Activated CD4-positive, alpha-beta T cell treated with anti-CD3 and anti-CD28 coated beads for 1 hour (primary cell): ENCODE data around the gene ALKAL2.
"Not testable (repeated sequence)": the region's sequence is repeated elsewhere in the genome, so short reads cannot be mapped to it uniquely, and the experiment has no call there.

Source experiments
- DNase-seq: peaks from one replicate; pipeline ENCODE4 v3.0.0-alpha.2; 2020

Gene ALKAL2, protein sequence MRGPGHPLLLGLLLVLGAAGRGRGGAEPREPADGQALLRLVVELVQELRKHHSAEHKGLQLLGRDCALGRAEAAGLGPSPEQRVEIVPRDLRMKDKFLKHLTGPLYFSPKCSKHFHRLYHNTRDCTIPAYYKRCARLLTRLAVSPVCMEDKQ

GRCh38 chr2:287911-288757, at the start of gene ALKAL2:
Gene ALKAL2, minus strand, starts transcription at chr2:288091. Its CDS starts 256 bp downstream, at chr2:287835.
- DNase-seq: no peak

DNA sequence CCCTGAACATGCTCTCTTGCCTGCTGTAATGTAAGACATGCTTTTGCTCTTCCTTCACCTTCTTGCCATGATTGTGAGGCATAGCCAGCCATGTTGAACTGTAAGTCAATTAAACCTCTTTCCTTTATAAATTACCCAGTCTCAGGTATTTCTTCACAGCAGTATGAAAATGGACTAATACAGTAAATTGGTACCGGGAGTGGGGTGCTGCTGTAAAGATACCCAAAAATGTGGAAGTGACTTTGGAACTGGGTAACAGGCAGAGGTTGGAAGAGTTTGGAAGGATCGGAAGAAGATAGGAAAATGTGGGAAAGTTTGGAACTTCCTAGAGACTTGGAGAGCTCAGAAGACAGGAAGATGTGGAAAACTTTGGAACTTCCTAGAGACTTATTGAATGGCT, 49.1 kb upstream of the ALKAL2 start:
- not testable (repeated sequence) for DNase-seq

- no peak for DNase-seq
Measured at GRCh38 chr2:336360-336759, 48.5 kb upstream of the ALKAL2 start.

DNA sequence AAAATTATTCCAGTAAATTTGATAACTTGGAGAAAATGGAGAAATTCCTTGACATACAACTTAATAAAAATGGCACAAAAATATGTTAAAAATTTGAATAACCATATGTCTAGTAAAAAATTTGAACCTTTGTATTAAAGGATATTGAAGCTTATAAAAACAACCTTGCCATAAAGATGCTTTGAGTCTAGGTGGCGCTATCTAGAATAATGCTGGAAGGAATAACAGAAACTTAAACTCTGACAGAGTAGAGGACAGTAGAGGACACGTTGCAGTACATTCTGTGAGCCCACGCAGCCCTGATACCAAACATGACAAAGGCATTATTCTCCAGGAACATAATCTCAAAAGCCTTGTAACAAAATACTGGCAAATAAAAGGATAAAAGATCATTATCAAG, 44.7 kb upstream of the ALKAL2 start:
- DNase-seq: no peak

DNA sequence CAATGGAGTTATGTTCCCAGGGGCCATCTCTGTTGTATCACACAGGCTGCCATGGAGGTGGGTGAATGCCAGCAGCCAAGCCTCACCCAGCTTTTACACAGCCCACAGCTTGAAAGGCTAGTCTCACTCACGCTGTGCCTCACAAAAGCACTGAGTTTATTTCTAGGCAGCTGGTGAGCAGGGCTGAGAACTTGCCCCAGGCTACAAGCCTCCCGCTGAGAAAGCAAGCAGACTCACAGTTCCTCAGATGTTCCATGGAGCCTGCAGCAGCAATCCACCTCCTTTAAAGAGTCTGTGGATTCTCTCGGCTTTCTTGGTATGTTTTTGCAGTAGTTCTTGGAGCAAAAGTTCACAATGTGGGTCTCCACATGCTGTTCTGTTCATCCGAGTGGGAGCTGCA, 40.9 kb upstream of the ALKAL2 start:
- DNase-seq: no peak

DNA sequence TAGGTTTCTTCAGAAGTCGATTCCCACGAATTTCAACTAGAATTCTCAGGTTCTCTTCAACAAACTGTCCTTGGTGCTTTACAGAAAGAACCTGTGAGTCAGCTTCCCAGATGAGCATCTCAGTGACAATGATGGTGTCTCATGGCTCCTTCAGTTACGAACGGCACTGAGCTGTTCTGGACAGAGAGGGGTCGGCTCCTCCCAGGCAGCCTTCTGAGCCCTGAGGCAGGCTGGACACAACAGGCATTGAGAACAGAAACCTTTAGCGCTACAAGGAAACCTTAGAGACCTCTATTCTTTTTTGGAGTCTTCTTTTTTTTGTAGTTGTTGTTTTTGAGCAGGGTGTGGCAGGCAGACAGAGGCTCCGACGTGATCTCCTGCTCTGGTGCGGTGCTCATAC, 35.1 kb upstream of the ALKAL2 start:
- no peak for DNase-seq

DNA sequence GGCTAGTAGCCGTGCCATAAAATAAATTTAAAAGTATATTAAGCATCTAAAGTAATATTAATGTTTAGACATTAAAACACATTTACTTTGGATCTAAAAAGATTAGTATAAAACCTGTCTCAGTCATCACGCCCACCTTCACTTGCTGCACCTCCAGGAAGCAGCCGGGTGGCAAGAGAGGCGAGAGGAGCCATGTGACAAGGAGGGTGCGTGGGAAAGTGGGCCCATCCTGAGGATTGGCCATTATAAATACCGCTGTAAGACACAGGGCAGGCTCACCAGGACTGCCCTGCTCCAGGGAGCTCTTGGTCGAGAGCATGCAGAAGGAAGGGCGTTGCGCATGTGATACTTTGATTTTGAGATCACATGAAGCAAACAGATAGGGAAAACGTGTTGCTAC, 34.4 kb upstream of the ALKAL2 start:
- no peak for DNase-seq

- no peak for DNase-seq
Measured at GRCh38 chr2:320561-320960, 32.7 kb upstream of the ALKAL2 start.

- no peak for DNase-seq
Measured at GRCh38 chr2:319059-319600, 31.2 kb upstream of the ALKAL2 start.

- DNase-seq: no peak
Measured at GRCh38 chr2:317501-318424, 29.9 kb upstream of the ALKAL2 start.

DNA sequence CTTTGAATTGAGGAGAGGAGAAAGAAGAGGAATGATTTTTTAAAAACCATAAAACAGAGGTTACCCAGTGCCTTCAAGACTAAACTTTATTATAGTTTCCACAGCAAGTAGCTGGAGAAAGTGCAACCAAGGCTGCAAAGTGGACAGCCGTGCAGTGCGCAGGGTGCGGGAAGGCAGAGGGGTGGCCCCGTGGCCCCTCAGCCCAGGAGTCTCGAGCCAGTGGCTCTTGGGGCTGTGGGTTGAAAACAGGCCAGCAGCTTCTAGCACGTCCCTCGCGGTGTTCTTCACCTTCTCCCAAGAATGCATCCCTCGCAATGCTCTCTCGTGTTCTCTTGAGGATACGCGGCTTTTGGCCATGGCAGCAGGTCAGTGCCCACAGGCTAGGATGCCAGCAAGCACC, 28.5 kb upstream of the ALKAL2 start:
- DNase-seq: no peak

GRCh38 chr2:315925-316324, 28.0 kb upstream of the ALKAL2 start:
- DNase-seq: not testable (repeated sequence)

DNA sequence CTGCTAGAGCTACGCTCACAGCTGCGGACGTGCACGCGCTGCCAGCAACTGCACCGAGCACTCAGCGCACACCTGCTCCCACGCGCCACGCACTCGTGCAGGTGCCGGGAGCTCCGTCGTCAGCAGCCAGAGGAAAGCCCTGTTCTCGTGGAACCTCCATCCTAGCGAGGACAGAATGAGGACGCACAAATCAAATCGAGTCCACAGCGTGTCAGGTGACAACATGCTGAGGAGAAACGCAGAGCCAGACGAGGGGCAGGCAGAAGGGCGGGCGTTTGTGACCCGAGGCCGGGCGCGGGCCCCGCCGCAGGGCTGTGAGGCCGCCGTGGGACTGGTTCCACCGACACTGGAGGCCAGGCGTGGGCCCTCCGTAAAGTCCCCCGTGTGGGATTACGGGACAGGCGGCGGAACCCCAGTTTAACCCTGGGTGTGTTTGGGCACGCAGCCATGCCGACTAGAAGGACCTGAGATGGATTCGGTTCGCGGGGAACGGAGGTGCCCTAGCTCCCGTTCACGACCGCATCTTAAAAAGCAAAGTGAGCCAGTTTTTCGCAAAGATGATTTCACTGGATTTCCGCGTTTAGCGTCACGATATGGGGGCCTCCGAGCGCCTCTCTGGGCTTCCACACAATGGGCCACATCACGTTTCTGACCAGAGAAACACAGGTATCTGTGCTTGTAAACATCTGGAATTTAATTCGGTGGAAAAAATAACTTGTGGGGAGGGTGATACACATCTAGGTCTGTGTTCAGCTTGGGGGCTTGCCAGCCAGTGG, 26.9 kb upstream of the ALKAL2 start:
- no peak for DNase-seq

DNA sequence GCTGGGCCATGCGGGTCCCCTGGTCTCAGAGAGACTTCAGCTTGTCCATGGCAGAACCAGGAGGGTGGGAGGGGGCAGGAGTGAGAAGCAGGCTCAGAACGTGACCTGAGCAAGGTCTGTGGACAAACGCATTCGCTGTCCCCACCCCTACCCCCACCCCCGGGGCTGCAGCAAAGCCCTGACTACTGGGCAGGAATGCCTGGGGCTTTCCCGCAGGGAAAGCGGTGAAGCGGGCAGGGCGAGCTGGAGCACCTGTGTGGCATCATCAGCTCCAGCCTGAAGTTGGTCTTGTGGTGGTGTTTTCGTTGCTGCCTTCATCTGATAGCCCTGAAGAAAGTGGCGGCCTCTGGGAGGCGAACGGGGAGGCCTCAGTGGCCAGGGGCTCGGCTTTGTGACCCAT, 26.1 kb upstream of the ALKAL2 start:
- DNase-seq: no peak

- DNase-seq: no peak
Measured at GRCh38 chr2:310994-311393, 23.1 kb upstream of the ALKAL2 start.

- DNase-seq: no peak
Measured at GRCh38 chr2:309954-310510, 22.1 kb upstream of the ALKAL2 start.

- DNase-seq: no peak
Measured at GRCh38 chr2:309148-309953, 21.5 kb upstream of the ALKAL2 start.

GRCh38 chr2:305366-305765, 17.5 kb upstream of the ALKAL2 start:
- DNase-seq: no peak

- no peak for DNase-seq
Measured at GRCh38 chr2:296354-296753, 8.5 kb upstream of the ALKAL2 start.

DNA sequence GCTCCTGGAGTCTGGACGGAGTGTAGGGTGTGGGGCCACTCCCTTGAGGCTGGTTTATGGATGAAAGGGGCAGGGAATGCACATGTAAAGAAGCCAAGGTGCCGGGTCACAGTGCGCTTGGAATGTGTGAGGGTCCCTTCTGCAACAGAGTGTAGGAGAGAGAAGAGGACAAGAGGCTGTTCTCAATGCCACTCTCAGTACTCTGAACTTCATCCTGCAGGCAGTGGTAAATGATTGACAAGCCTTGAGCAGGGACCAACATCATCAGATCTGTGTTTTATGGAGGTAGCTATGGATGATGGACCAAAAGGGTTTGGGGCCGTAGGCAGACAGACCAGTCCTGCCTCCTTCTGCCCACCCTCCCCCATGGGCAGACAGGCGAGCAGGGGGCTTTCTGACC, 7.2 kb upstream of the ALKAL2 start:
- DNase-seq: no peak

GRCh38 chr2:290090-290722, 2.3 kb upstream of the ALKAL2 start:
- DNase-seq: no peak
